SK-N-SH (cell line): ENCODE measurements around the gene SLC66A2. TPM values are rescaled to one million over a fixed set of nuclear protein-coding genes. Genes with fewer than 3 reads are reported as not detected.

Source experiments
- CTCF ChIA-PET: fragments of 300-600, 350-600 bp; formaldehyde crosslinking; extraction: SDS; loops from one replicate; lab custom pipeline; 2021; lab: Yijun Ruan, JAX
- POLR2A ChIA-PET: fragments of 350-600 bp; sonication (Branson Sonifier 250); formaldehyde crosslinking; extraction: SDS; loops from one replicate; lab custom pipeline; 2020; ENCODE audit warnings: antibody characterized with exemption, inconsistent platforms; lab: Yijun Ruan, JAX
- DNase-seq: peaks from one replicate; pipeline ENCODE4 v3.0.0; 2012
- H2AFZ ChIP-seq: fragments of 200-600 bp; sonication (generic); 2 replicates; pipeline ENCODE4 v1.8.1; 2016; ENCODE audit warnings: antibody characterized with exemption, mild to moderate bottlenecking, low read depth
- H3F3A ChIP-seq: fragments of 200-600 bp; sonication (generic); replicated peaks from 2 replicates; pipeline ENCODE3; 2016; ENCODE audit warnings: antibody characterized with exemption, mild to moderate bottlenecking; ENCODE audit not compliant: insufficient read depth
- H3K27ac ChIP-seq, 2 experiments: fragments of 200-500 bp in 1 of 2; fragments of 200-600 bp in 1 of 2; sonication (Bioruptor generic) in 1 of 2; sonication (generic), shearing (Covaris generic) in 1 of 2; 2 replicates each; pipeline versions ENCODE4 v1.5.1 to v1.6.1; 2014 to 2016; ENCODE audit warnings: low read depth in 2 of 2, inconsistent platforms in 1 of 2, low read length in 1 of 2, mild to moderate bottlenecking in 1 of 2, mixed read lengths in 1 of 2
- H3K27me3 ChIP-seq: fragments of 200-600 bp; sonication (generic), shearing (Covaris generic); 2 replicates; pipeline ENCODE4 v1.6.1; 2016; ENCODE audit warnings: mixed run types; ENCODE audit not compliant: insufficient read depth
- H3K36me3 ChIP-seq, 2 experiments: fragments of 200-500 bp in 1 of 2; fragments of 200-600 bp in 1 of 2; sonication (Bioruptor generic) in 1 of 2; sonication (generic) in 1 of 2; replicated peaks in 1 of 2; 2 replicates each; pipeline versions ENCODE3 to v1.5.1; 2014 to 2016; ENCODE audit warnings: low read length in 1 of 2, mild to moderate bottlenecking in 1 of 2; ENCODE audit not compliant: insufficient read depth in 2 of 2, control insufficient read depth in 1 of 2
- H3K4me1 ChIP-seq, 2 experiments: fragments of 200-500 bp in 1 of 2; fragments of 200-600 bp in 1 of 2; sonication (Bioruptor generic) in 1 of 2; sonication (generic), shearing (Covaris generic) in 1 of 2; 2 replicates each; pipeline versions ENCODE4 v1.5.1 to v1.6.1; 2014 to 2016; ENCODE audit warnings: low read depth in 1 of 2, low read length in 1 of 2, mixed run types in 1 of 2; ENCODE audit not compliant: insufficient read depth in 2 of 2, control insufficient read depth in 1 of 2
- H3K4me2 ChIP-seq: fragments of 200-600 bp; sonication (generic), shearing (Covaris generic); 2 replicates; pipeline ENCODE4 v1.6.1; 2017; ENCODE audit warnings: mixed run types
- H3K4me3 ChIP-seq, 2 experiments: fragments of 200-500 bp in 1 of 2; fragments of 200-600 bp in 1 of 2; sonication (Bioruptor generic) in 1 of 2; sonication (generic), shearing (Covaris generic) in 1 of 2; 2 replicates each; pipeline versions ENCODE4 v1.5.1 to v1.8.1; 2014 to 2016; ENCODE audit warnings: low read depth in 2 of 2, inconsistent platforms in 1 of 2, low read length in 1 of 2, mild to moderate bottlenecking in 1 of 2, mixed read lengths in 1 of 2, moderate library complexity in 1 of 2
- H3K79me2 ChIP-seq: fragments of 200-600 bp; sonication (generic); 2 replicates; pipeline ENCODE4 v1.8.1; 2017; ENCODE audit warnings: mild to moderate bottlenecking; ENCODE audit not compliant: insufficient read depth
- H3K9ac ChIP-seq: fragments of 200-600 bp; sonication (generic); 2 replicates; pipeline ENCODE4 v1.6.1; 2017; ENCODE audit warnings: mixed run types
- H3K9me2 ChIP-seq: fragments of 200-600 bp; sonication (generic); 2 replicates; pipeline ENCODE4 v1.6.1; 2017; ENCODE audit warnings: mixed run types
- H3K9me3 ChIP-seq: fragments of 200-600 bp; sonication (generic); 2 replicates; pipeline ENCODE4 v1.6.1; 2017; ENCODE audit warnings: mixed run types, mild to moderate bottlenecking, moderate library complexity
- H4K20me1 ChIP-seq: fragments of 200-600 bp; sonication (generic); 2 replicates; pipeline ENCODE4 v1.6.1; 2017; ENCODE audit warnings: mild to moderate bottlenecking, mixed run types; ENCODE audit not compliant: insufficient read depth
- CHD2 ChIP-seq: fragments of 150-350 bp; IDR thresholded peaks from 2 replicates; pipeline ENCODE4 v1.6.1; 2018; ENCODE audit warnings: low read length; ENCODE audit not compliant: partially characterized antibody
- ELF1 ChIP-seq: IDR thresholded peaks from 2 replicates; pipeline ENCODE4 v1.4.0; 2012
- FOSL2 ChIP-seq: IDR thresholded peaks from 2 replicates; pipeline ENCODE4 v1.4.0; 2012; ENCODE audit warnings: low read depth, mild to moderate bottlenecking, moderate library complexity, borderline replicate concordance
- GATA2 ChIP-seq: sonication (generic); formaldehyde crosslinking; IDR thresholded peaks from 2 replicates; pipeline ENCODE4 v1.5.0; 2020; ENCODE audit warnings: mild to moderate bottlenecking, missing genetic modification reagents
- IRF3 ChIP-seq: fragments of 150-350 bp; IDR thresholded peaks from 2 replicates; pipeline ENCODE4 v1.6.1; 2016; ENCODE audit warnings: mild to moderate bottlenecking, low read depth, low read length
- JUND ChIP-seq: IDR thresholded peaks from 2 replicates; pipeline ENCODE4 v1.4.0; 2012
- MEF2A ChIP-seq: IDR thresholded peaks from 2 replicates; pipeline ENCODE4 v1.4.0; 2012; ENCODE audit warnings: low read depth, borderline replicate concordance
- MXI1 ChIP-seq: IDR thresholded peaks from 2 replicates; pipeline ENCODE4 v1.6.1; 2012; ENCODE audit warnings: mild to moderate bottlenecking, low read depth, low read length, improper control_type of control experiment
- NFIC ChIP-seq: IDR thresholded peaks from 2 replicates; pipeline ENCODE4 v1.4.0; 2012; ENCODE audit warnings: borderline replicate concordance
- RAD21 ChIP-seq: IDR thresholded peaks from 2 replicates; pipeline ENCODE4 v1.6.1; 2012; ENCODE audit warnings: mild to moderate bottlenecking, low read length
- RFX5 ChIP-seq: IDR thresholded peaks from 2 replicates; pipeline ENCODE4 v1.6.1; 2012; ENCODE audit warnings: mild to moderate bottlenecking, improper control_type of control experiment, low read length
- RXRA ChIP-seq: IDR thresholded peaks from 2 replicates; pipeline ENCODE4 v1.4.0; 2012; ENCODE audit warnings: low read depth, mild to moderate bottlenecking, borderline replicate concordance
- SMC3 ChIP-seq: IDR thresholded peaks from 2 replicates; pipeline ENCODE4 v1.6.1; 2012; ENCODE audit warnings: low read depth, low read length, improper control_type of control experiment
- USF1 ChIP-seq: IDR thresholded peaks from 2 replicates; pipeline ENCODE4 v1.4.0; 2012; ENCODE audit warnings: low read depth, borderline replicate concordance
- YY1 ChIP-seq: IDR thresholded peaks from 2 replicates; pipeline ENCODE4 v1.4.0; 2012; ENCODE audit warnings: low read depth, mild to moderate bottlenecking
- WGBS: methylation state at CpG from one replicate; pipeline ENCODE4 v1.1.6; 2017; ENCODE audit warnings: low lambda C conversion rate; 5-methylcytosine and 5-hydroxymethylcytosine counted together
- polyA plus RNA-seq, 3 experiments: library from polyadenylated mRNA; depleted of rRNA; stranded (reverse); fragments of >200 nt; gene quantifications; 2 replicates each; pipeline ENCODE4 v1.2.3, GENCODE V29; 2012
- TF ChIP-seq, protein P1 (sequence below): fragments of 200-600 bp; sonication (generic); IDR thresholded peaks from 2 replicates; pipeline ENCODE4 v1.6.1; 2017; ENCODE audit warnings: antibody characterized with exemption, mild to moderate bottlenecking, moderate library complexity

SLC66A2 gene
- polyA plus RNA-seq, 1 of the 3 experiments (the other 2 are of a cell fraction) = 14.5 TPM

- no peak overlapping the region for H3K27ac ChIP-seq
- CTCF ChIA-PET = no interaction called here
These were observed 39.0 kb downstream of the SLC66A2 start for GRCh38 chr18:79912409-79912991.

GRCh38 chr18:79911344-79912270 lies 39.8 kb downstream of the SLC66A2 start:
- no peaks in the 10 kb centered on the region for H3K27me3 ChIP-seq
- no peaks in the 10 kb centered on the region for H3K9me3 ChIP-seq
- H3K4me1 ChIP-seq = no peaks in the 10 kb centered on the region
- H3K79me2 ChIP-seq = no peaks in the 10 kb centered on the region
- WGBS = 94% methylated on average over 28 of the region's 29 CpGs
- no peak overlapping the region for H3K4me2 ChIP-seq
- H4K20me1 ChIP-seq = no peaks in the 10 kb centered on the region
- POLR2A ChIA-PET = no interaction called here
- TF ChIP-seq MEF2A = no peak
- no peak for TF ChIP-seq CHD2
- TF ChIP-seq FOSL2 = no peak
- TF ChIP-seq YY1 = no peak
- TF ChIP-seq RXRA = no peak
- no peak for TF ChIP-seq USF1
- no peak for TF ChIP-seq GATA2
- TF ChIP-seq, protein P1, sequence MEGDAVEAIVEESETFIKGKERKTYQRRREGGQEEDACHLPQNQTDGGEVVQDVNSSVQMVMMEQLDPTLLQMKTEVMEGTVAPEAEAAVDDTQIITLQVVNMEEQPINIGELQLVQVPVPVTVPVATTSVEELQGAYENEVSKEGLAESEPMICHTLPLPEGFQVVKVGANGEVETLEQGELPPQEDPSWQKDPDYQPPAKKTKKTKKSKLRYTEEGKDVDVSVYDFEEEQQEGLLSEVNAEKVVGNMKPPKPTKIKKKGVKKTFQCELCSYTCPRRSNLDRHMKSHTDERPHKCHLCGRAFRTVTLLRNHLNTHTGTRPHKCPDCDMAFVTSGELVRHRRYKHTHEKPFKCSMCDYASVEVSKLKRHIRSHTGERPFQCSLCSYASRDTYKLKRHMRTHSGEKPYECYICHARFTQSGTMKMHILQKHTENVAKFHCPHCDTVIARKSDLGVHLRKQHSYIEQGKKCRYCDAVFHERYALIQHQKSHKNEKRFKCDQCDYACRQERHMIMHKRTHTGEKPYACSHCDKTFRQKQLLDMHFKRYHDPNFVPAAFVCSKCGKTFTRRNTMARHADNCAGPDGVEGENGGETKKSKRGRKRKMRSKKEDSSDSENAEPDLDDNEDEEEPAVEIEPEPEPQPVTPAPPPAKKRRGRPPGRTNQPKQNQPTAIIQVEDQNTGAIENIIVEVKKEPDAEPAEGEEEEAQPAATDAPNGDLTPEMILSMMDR = no peak
- H3K4me3 ChIP-seq = no peak overlapping the region
- no peaks in the 10 kb centered on the region for H3F3A ChIP-seq
- DNase-seq = no peak
- H3K36me3 ChIP-seq = peaks cover 4% of the 10 kb centered on the region in 2 experiments
- H3K27ac ChIP-seq = no peak overlapping the region
- no peak overlapping the region for H2AFZ ChIP-seq
- CTCF ChIA-PET = no interaction called here
- no peak overlapping the region for H3K9ac ChIP-seq
- H3K9me2 ChIP-seq = no peaks in the 10 kb centered on the region

More at GRCh38 chr18:79912409-79912991, 39.0 kb downstream of the SLC66A2 start:
- no peak overlapping the region for H3K4me3 ChIP-seq
- DNase-seq = no peak
- no peaks in the 10 kb centered on the region for H3F3A ChIP-seq
- TF ChIP-seq MXI1 (no peak), NFIC (no peak), RFX5 (no peak), SMC3 (no peak), JUND (no peak), RAD21 (no peak), ELF1 (no peak), IRF3 (no peak), RXRA (no peak)
- TF ChIP-seq, all 33 proteins: peak for 0
- Histone ChIP-seq H3K4me1 (no peaks in the 10 kb centered on the region), H3K9ac (no peak overlapping the region), H3K79me2 (no peaks in the 10 kb centered on the region), H3K4me2 (no peak overlapping the region), H3K9me3 (no peaks in the 10 kb centered on the region), H3K36me3 (peaks cover 4% of the 10 kb centered on the region in 2 experiments), H3K27me3 (no peaks in the 10 kb centered on the region), H4K20me1 (no peaks in the 10 kb centered on the region), H2AFZ (no peak overlapping the region), H3K9me2 (no peaks in the 10 kb centered on the region)
- WGBS = 93% methylated on average over 18 of the region's 20 CpGs
- POLR2A ChIA-PET = no interaction called here
